GM12874 (cell line): ENCODE data around the gene ARAF.

Experiments
- TF ChIP-seq, protein P1 (sequence below): IDR thresholded peaks from 2 replicates; pipeline ENCODE4 v1.5.1; 2011; ENCODE audit warnings: low read depth, mild to moderate bottlenecking, control low read depth, low read length, moderate library complexity; ENCODE audit not compliant: insufficient read depth

ARAF gene

DNA sequence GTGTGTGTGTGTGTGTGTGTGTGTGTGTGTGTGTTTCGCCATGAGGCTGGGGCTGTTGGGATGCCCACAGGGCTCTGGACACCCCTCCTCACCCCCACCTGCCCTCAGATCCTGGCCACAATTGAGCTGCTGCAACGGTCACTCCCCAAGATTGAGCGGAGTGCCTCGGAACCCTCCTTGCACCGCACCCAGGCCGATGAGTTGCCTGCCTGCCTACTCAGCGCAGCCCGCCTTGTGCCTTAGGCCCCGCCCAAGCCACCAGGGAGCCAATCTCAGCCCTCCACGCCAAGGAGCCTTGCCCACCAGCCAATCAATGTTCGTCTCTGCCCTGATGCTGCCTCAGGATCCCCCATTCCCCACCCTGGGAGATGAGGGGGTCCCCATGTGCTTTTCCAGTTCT lies 10.2 kb downstream of the ARAF start:
- TF ChIP-seq, protein P1, sequence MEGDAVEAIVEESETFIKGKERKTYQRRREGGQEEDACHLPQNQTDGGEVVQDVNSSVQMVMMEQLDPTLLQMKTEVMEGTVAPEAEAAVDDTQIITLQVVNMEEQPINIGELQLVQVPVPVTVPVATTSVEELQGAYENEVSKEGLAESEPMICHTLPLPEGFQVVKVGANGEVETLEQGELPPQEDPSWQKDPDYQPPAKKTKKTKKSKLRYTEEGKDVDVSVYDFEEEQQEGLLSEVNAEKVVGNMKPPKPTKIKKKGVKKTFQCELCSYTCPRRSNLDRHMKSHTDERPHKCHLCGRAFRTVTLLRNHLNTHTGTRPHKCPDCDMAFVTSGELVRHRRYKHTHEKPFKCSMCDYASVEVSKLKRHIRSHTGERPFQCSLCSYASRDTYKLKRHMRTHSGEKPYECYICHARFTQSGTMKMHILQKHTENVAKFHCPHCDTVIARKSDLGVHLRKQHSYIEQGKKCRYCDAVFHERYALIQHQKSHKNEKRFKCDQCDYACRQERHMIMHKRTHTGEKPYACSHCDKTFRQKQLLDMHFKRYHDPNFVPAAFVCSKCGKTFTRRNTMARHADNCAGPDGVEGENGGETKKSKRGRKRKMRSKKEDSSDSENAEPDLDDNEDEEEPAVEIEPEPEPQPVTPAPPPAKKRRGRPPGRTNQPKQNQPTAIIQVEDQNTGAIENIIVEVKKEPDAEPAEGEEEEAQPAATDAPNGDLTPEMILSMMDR, result no peak

DNA sequence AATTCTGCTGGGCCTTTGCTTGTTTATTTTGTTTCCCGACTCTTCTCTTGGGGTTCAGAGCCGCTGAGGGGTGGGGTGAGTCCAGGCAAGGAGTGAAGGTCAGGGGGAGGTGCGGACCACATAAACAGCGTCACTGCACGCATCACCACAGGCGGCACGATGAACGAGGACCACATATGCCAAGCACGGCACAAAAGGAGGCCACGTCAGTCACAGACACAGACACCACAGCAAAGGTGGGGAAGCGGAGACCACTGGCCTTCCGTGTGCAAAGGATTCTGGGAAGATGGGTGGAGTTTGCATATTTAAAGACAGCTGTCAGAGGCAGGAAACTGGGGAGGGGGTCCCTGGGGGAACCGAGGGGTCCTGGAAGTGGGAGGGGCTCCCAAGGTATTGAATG lies 10.9 kb downstream of the ARAF start:
- TF ChIP-seq, protein P1, result no peak

DNA sequence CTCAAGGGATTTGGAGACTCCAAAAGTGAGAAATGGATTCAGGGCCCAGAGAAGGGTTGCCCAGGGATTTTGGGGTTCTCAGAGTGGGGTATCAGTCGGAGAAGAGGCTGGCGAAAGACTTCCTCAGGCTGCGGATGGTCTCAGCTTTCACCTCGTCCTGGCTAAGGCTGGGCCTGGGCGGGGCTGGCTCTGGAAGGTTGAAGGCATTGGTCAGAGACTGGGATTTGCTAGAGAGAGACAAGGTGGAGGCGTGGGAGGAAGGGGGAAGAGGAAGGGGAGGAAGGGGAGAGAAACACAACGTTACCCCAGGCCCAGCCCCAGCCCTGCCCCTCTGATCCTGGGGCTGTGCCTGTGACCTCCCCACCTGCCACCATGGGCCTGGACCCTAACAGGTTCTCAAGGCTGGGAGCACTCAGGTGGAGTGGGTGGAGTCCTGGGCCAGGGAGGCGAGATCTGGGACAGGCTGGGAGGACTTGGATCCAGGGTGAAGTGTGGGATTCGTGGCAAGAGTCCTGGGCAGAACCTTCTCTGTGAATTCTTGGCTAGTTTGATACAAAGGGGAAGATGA lies 11.9 kb downstream of the ARAF start:
- TF ChIP-seq, protein P1, result no peak

DNA sequence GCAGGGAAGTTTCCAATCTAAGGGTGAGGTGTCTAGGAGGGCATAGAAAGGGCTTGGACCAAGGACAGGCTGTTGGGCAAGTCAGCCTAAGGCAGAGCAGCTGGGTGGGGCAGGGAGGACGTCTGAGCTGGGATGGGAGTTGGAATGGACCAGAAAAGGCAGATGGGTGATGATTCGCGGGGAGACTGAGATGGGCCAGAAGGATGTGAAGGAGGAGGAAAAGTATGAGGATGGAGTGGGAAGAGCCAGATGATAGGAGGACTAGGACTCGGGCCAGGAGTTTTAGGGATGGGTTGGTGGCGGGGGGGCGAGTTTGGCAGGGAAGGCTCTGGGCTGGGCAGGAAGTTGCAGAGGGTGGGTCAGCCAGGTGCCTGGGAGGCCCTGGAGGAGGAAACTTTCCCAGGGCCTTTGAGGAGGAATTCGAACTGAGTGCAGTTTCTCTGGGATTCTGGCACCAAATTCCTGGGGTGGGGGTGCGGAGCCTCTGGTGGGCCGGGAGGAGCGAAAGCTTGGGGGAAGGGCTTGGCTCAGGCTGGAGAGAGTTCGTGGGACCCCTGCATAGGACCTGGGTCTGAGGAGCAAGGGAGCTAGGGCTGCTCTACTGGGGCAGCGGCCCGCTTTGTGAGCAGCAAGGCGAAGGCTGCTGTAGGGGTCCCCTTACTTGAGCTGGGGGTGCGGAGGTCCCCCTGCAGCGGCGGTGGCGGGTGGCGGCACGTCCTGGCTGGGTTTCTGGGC lies 12.5 kb downstream of the ARAF start:
- TF ChIP-seq, protein P1, result no peak

DNA sequence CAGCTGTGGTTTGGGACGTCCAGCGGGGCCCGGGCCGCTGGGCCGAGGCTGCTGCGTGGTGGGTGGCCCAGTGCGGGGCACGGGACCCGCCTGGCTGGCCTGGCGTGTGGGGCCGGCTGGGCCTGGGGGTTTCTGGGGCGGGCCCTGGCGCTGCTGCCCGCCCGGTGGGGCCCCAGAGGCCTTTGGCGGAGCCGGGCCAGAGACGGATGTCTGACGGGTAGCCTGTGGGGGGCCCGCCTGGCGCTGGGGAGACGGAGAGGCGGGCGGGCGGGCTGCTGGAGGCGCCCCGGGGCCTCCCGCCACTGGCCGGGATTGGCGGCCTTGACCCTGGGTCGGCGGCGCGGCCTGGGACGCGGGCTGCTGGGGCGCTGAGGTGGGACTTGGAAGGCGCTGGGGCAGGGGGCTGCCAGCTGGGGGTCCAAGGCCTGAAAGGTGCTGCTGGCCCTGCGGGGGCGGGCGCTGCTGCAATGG lies 13.1 kb downstream of the ARAF start:
- TF ChIP-seq, protein P1, result no peak

DNA sequence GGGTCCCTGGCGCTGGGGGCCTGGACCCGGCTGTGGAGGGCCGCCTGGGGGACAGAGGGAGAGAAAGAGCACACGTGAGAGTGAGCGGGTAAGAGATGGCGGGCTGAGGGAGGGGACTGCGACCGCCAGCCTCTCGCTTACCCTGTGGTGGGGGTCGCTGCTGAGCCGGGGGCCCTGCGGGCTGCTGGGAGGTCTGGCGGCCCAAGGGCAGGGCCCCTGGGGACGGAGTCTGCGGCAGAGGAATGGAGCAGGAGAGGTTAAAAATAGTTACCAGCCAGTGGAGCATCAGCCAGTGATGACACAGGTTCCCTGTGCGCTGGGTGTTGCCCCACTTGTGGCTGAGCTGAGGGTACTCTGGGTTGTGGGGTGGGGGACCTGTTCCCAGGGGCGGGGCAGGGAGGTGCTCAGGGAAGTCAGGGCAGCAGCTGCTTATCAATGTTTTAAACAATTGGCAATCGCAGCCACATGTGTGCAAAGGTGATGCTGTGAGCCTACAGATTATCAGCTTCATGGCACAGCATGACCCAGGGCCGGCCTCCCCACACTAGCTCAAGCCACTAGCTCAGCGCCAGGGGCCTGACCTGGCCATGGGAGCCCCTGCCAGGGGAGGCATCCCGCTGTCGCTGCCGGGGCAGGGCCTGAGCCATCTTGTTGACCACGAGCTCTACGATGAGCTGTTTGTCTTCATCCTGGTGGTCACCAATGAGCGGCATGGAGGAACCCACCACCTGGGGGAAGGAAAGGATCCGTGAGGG lies 13.7 kb downstream of the ARAF start:
- TF ChIP-seq, protein P1, result no peak
